GM18907 (cell line): ENCODE data around the gene RAB42.

Experiments used
- ATAC-seq: cut with Tn5 transposase; IDR thresholded peaks from one replicate; pipeline ENCODE4 v1.9.1; 2021; ENCODE audit warnings: mild to moderate bottlenecking, moderate library complexity; ENCODE audit not compliant: unreplicated experiment

The RAB42 gene

GRCh38 chr1:28644494-28644893 lies 52.4 kb downstream of the RAB42 start:
- no peak for ATAC-seq
